ENCODE measurements around the gene DNMT3A.

- TF ChIP-seq POLR2A (IDR thresholded peaks at IDR 0.05; ENCODE audit: low read depth, low read length), result no peak
- TF ChIP-seq EZH2 (IDR thresholded peaks at IDR 0.05; ENCODE audit: borderline replicate concordance, low read depth, low read length, severe bottlenecking), result no peak
- no peak for TF ChIP-seq CTCF (IDR thresholded peaks at IDR 0.05; ENCODE audit: extremely low read depth in 1 of 2, insufficient read depth in 1 of 2, low read depth in 1 of 2, low read length in 2 of 2)
- no peak for TF ChIP-seq POLR2AphosphoS5 (IDR thresholded peaks at IDR 0.05; ENCODE audit: insufficient read depth, low read depth, low read length)
These were observed 112.2 kb downstream of the DNMT3A start for GRCh38 chr2:25229279-25230197.
